Mammary epithelial cell (primary cell): ENCODE results near the gene GRIN2C.

Experiments
- EZH2 ChIP-seq: IDR thresholded peaks from 2 replicates; pipeline ENCODE4 v1.6.1; 2012; ENCODE audit warnings: low read length, inconsistent platforms, borderline replicate concordance
- TF ChIP-seq, protein P1 (sequence below), 2 donors: IDR thresholded peaks in 1 of 2; conservative IDR thresholded peaks in 1 of 2; 2 replicates each; pipeline ENCODE4 v1.5.1; 2011 to 2012; ENCODE audit warnings: inconsistent platforms in 2 of 2, low read length in 2 of 2, mild to moderate bottlenecking in 2 of 2, control low read depth in 1 of 2, low read depth in 1 of 2; ENCODE audit not compliant: insufficient read depth in 1 of 2; ENCODE audit errors: extremely low read depth in 1 of 2

DNA sequence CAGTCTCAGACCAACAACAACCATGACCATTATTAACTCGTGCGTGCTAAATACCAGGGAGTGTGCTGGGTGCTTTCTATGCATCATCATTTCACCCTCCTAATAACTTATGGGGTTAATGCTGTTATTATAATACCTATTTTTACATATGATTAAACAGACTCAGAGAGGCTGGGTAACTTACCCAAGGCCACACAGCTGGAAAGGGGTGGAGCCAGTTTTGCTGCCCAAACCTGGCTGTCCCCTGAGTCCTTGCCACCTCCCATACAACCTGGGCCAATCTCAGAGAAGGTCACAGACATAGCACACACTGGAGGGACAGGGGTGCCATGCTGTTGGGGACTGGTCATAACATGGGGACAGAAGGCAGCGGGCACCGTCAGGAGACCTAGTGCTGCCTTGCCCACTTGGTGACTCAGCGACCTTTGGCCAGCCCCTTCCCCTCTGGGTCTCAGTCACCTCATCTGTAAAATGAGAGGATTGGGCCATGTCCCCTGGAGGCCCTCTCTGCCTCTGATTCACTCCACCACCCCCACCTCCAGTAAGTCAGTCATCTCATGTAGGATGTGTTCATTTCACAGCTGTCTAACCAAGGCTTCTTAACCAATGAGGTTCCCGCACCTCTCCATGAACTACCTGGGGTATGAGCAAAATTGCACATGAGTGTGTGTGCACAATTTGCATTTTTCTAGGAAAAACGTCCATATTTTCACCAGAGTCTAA, 45.2 kb upstream of the GRIN2C start:
- TF ChIP-seq, protein P1, sequence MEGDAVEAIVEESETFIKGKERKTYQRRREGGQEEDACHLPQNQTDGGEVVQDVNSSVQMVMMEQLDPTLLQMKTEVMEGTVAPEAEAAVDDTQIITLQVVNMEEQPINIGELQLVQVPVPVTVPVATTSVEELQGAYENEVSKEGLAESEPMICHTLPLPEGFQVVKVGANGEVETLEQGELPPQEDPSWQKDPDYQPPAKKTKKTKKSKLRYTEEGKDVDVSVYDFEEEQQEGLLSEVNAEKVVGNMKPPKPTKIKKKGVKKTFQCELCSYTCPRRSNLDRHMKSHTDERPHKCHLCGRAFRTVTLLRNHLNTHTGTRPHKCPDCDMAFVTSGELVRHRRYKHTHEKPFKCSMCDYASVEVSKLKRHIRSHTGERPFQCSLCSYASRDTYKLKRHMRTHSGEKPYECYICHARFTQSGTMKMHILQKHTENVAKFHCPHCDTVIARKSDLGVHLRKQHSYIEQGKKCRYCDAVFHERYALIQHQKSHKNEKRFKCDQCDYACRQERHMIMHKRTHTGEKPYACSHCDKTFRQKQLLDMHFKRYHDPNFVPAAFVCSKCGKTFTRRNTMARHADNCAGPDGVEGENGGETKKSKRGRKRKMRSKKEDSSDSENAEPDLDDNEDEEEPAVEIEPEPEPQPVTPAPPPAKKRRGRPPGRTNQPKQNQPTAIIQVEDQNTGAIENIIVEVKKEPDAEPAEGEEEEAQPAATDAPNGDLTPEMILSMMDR (conservative IDR thresholded peaks at IDR 0.05 in 1 of 2, IDR thresholded peaks at IDR 0.05 in 1 of 2; ENCODE audit: extremely low read depth in 1 of 2, insufficient read depth in 1 of 2, low read depth in 1 of 2, low read length in 2 of 2), result no peak
- TF ChIP-seq EZH2, result no peak
